Erythroblast (primary cell): ENCODE measurements around the gene BRSK1.
A peak's percentile ranks its signal among the peaks of the same experiment; 100 is the strongest.

Experiments used
- DNase-seq, 2 experiments: peaks; one replicate each; lab custom pipeline; 2025; lab: John Stamatoyannopoulos, UW
- GATA1 ChIP-seq: IDR thresholded peaks from 2 replicates; pipeline ENCODE4 v1.6.1; 2011; ENCODE audit warnings: low read depth, mild to moderate bottlenecking, control low read depth, low read length, moderate library complexity
- POLR2A ChIP-seq: IDR thresholded peaks from 2 replicates; pipeline ENCODE4 v1.6.1; 2011; ENCODE audit warnings: mild to moderate bottlenecking, low read length

BRSK1 gene

DNA sequence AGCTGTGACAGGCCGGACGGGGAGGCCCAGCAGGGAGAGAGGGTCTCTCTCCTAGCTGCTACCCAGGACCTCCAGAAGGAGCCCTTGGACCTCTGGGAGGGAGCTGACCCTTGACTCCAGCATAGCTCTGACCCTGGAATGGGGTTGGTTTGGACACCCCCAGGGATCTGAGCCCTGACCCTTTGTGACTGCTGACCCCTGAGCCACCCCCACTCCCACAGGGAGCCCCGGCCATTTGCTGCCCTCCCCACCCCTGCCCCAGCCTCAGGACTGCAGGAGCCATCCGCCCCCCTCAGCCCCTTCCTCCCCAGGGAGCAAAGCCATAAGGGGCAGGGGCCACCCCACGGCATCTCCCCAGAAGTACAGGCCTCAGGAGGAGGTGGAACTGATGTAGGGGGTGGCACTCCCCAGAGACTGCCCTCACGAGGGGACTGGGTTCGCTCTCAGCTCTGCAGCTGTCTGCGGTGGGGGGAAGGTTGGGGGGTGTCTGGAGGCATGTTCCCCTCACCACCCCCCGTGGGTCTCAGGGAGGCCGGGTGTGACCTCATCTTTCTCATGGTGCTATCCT is 63.7 kb downstream of the BRSK1 start:
- TF ChIP-seq POLR2A, result no peak
- no peak for TF ChIP-seq GATA1
- DNase-seq, result no peak

DNA sequence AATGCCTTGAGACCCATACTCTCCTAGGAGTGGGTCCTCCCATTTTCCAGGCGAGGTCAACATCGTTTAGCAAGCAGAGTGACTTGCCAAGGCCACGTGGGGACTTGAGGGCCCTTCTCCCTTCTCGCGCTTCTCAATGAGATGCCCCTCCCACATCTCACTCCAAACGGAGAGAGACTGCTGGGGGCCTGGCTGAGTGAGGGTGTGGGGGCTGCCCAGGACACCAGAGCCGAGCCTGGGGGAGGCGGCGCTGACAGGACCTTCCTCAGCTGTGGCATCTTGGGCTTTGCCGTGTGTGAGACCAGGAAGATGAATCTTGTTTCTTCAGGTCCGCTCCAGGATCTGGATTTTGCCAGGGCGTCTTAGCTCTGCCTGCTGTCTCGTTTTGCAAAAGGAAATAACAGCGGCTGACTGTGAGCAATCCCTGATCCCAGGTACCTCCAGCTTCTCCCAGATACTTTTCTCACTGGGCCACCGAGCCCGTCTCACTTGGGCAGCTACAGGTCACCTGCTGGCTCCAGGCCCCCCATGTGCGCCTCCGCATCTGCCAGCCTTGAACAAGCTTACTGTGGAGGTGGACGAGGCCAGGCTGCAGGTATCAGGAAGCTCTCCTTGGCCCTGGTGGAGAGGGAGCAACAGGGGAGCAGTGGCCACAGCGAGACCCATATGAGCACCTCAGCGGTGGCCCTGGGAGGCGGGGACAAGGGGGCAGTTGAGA is 64.7 kb downstream of the BRSK1 start:
- TF ChIP-seq GATA1 (no peak), POLR2A (no peak)
- no peak for DNase-seq

DNA sequence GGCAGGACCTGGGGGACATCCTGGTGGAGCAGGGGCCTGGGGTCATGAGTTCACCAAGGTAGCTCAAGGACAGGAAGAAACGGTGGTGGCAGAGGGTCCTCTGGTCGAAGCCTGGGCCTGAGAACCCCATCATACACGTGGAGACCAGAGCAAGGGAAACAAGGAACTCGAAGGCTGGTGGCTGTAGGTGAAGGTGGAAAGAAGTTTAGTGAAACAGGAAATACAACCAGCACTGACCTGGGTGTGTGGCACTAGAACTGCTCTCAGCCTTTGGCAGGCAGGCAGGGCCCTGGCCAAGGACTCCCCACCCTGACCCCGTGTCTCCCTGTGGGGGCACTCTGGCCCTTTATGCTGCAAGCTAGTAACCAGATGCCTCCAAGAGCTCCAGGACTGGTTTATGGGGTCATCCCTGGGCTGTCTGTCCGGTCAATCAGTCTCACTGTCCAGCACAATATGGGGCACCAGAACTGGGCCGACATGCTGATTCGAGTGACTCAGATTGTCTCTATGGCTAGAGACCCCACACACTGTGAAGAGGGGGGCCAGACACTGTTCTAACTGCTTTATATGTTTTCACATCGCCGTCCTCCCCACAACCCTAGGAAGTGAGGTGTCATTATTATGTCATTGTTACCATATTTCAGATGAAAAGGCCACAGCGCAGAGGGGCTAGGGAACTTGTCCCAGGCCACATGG is 67.0 kb downstream of the BRSK1 start:
- DNase-seq, result no peak
- TF ChIP-seq POLR2A, result peak; percentile 19
- no peak for TF ChIP-seq GATA1

DNA sequence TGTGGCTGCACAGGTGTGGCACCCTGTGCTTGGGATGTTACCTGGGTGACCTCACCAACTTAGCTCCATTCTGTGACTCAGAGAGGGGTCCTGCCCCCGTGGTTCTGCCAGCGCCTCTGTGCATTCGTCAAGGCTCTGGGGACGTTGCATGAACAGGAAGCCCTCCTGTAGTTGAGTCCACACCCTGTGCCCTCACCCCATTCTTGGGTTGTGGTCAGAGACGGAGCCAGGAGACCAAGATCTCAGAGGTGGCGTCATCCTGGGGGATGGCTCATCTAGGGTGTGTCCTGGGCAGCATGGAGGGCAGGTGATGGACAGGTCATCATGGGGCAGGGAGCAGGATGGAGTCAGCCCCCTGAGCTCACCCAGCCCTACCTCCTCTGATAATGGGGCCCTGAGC is 68.2 kb downstream of the BRSK1 start:
- TF ChIP-seq POLR2A (no peak), GATA1 (no peak)
- no peak for DNase-seq

DNA sequence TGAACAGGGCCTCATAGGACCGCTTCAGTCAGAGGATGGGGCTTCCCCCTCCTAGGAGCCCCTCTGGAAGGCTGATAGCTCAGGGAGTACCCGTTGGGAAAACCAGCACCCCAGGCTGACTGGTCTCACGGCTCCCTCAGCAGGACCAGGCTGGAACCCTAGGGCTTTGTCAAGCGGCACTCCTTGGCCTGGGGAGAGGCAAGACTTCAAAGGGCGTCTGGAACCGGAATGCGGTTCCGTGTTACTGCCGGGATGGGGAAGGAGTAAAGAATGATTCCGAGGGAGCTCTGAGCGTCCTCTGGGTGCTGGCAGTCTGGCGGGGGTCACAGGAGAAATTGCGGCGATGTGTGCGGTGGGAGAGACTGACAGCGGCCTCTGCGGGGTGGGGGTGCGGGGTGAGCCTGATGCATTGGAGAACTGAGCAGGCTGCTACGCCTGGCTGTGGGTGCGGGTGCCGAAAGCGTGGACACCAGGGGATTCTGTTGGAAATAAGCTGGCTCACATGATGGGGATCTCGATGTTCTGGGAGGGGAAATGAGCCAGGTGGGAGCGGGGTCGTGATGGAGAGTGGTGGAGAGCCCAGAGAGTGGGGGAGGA is 68.8 kb downstream of the BRSK1 start:
- TF ChIP-seq POLR2A, result no peak
- TF ChIP-seq GATA1, result no peak
- DNase-seq, result no peak

DNA sequence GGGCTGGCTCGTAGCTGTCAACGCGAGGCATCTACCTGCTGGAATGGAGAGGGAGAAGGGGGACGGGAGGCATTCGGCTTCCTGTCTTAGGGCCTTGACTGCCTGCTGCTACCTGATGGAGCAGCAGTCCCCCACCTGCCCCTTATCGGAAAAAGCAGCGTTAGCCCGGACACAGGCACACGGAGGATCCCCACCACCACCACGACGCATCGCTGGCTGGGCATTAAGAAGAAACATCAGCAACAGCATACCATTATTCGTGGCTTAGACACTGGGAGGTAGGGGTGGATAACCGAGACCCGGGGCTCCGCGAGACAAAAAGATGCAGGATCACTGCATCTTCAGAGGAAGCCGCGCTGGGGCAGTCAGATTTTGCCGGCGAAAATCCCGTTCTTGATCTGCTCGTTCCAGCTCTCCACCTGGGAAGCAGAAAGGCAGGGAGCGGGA is 69.6 kb downstream of the BRSK1 start:
- DNase-seq, result no peak
- TF ChIP-seq POLR2A (no peak), GATA1 (no peak)

DNA sequence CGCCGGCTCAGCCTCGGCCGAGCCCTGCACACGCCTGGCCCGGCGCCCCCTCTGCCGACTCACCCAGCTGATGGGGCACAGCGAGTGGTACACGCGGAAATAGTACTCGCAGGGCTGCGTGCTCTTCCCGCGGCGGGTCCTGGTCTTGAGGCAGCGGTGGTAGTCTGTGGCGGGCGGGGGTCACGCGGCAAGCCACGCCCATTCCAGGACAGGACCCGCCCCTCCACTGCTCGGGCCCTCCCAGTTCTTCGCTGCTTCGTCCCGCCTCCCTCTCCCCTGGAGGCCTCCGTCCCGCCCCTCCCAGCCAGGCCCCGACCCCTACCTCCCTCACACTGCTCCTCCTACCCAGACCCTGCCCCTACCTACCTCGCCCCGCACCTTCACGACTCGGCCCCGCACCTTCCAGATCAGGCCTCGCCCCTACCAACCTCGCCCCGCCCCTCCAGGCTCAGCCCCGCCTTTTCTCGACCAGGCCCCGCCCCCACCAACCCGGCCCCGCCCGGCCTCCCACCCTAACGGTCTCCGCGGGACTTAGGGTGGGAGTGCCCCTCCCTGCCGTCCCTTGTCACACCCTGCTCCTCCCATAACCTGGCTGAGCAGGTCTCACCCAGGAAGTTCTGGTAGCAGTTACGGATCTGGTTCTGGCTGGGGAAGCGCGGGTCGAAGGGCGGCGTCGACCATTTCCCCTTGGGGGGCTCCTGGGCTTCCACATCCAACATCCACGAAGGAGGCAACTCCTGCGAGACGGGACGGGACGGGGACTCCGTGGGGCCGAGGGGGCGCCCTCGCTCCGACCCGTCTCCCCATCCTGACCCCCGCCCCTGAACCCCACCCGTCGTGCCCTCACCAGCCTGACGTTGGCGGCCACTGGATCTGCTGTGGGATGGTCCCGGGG is 70.3 kb downstream of the BRSK1 start:
- peak; percentile 77 to 84 for DNase-seq
- no peak for TF ChIP-seq POLR2A
- TF ChIP-seq GATA1, result no peak

DNA sequence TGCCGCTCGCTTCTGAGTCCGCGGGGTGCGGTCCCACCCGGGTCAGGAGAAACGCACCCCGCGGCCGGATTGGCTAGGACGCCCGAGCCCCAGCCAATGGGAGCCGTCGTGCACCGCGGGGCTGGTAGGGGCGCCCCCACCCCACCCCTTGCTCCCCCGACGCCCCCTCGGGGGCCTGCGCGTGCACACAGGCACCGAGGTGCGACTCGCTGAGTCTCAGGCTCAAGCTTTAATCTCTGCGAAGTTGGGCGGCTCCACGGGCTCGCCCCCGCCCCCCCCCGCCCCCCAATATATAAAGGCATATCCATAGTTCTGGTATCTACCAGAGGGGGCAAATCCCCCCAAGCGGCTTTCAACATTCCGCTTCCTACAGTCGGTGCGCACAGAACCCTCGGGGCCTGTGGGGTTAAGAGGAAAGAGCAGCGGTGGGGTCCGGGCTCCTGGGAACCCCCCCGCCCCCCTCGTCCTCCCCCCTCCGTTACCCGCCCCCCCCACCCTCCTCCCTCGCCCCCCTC is 71.0 kb downstream of the BRSK1 start, which contains the start of gene COX6B2:
Gene COX6B2 (minus strand): TSS at position 22 of the 515 bp plus-strand sequence. CDS start 198 bp downstream, outside the sequence.
- TF ChIP-seq GATA1, result no peak
- TF ChIP-seq POLR2A, result no peak
- peak in 1 of 2 experiments; percentile 31 for DNase-seq

DNA sequence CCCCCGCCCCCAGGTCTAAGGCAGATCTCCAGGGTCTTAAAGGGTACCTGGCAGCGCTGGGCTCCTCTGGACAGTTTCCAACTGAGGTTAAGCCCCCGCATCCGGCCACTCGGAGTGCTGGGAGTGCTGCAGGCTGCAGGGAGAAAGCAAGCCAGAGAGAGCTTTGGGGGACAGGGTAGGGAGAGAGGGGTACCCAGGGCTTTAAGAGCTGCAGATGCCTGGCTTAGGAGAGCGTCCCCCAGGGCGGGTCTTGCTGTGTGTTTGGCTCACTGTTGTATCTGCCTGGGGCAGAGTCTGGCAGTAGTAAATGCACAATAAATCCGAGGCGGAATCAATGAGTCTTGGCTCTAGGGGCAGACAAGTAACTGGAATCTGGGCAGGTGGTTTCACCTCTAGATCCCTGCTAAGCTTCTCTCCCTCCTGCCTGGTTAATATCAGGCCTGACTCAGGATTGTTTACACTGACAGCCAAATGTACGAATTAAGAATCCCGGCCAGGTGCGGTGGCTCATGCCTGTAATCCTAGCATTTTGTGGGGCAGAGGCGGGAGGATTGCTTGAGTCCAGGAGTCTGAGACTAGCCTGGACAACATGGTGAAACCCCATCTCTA is 71.5 kb downstream of the BRSK1 start:
- no peak for TF ChIP-seq POLR2A
- DNase-seq, result no peak

DNA sequence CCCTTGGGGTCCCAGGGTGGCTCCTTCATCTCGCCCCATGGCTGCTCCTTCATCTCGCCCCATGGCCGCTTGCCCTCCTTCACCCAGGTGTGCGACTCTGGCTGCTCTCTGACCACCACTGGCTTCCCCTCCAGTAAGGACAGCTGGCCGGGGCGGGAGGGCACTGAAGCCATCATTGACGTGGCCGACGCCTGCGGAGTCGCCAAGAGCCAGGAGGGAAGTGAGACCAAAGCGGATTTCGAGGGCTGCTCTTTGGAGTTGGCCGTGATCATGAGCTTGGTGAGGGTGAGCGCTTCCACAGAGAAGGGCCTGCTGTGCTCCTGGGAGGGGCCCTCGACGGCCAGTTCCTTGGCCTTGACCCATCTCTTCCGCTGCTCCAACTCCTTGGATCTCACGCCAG is 74.7 kb downstream of the BRSK1 start:
- no peak for DNase-seq
- TF ChIP-seq GATA1 (no peak), POLR2A (no peak)

DNA sequence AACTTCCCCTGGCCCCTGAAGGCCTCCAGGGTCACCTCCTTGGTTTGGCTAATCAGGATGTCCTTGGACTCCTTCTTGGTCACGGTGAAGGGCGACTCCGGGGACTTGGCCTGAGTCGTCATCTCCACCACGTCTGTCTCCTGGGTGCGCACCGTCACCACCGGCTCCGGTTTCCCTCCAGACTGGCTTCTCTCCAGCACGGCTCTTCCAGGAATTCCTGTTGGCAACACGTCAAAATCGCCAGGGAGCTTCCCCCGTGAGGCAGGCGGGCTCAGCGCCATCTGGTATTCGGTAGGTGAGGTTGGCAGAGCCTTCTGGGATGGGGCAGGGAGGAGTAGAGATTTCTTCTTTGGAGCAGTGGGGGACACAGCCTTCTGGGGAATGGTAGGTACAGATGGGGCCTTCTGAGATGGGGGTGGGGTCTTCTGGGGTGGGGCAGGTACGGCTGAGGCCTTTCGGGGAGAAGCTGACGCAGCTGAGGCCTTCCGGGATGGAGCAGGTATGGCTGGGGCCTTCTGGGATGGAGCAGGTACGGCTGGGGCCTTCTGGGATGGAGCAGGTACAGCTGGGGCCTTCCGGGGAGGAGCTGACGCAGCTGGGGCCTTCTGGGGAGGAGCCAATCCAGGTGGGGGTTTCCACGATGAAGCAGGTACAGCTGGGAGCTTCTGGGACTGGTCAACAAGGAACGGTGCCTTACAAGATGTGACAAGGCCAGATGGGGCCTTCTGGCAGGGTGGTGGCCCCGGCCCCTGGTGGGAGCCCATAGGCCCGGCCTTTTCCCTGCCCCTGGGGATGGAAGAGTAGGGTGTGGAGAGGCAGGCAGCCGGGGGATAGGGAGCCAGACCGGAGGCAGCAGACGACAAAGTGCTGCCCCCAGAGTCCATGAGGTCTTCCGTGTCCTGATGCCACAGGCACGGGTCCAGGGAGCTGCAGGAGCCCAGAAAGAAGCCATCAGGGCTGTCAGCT is 75.4 kb downstream of the BRSK1 start:
- no peak for TF ChIP-seq GATA1
- no peak for TF ChIP-seq POLR2A

DNA sequence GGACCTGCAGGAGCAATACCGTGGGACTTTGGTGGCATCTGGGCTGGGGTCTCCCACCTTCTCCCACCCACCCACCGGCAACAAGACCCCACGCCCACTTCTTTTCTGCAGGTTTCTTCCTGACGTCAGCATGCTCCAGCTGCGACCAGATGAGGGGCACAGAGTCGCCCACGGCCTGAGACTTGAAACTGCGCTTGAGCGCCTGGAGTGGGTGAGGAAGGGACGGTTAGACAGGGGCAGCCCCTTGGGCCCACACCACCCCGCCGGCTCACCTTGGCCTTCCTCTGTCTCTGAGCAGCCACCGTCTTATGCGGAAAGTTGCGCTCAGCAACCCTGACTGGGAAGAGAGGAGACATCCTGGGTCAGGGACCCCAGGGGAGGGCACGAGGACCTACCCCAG is 77.1 kb downstream of the BRSK1 start:
- no peak for TF ChIP-seq GATA1
- TF ChIP-seq POLR2A, result no peak
- no peak for DNase-seq

More for the DNA sequence above, 75.4 kb downstream of the BRSK1 start:
- DNase-seq, result no peak
